Naive thymus-derived CD4-positive, alpha-beta T cell (primary cell): ENCODE results near the gene ZNF383. TPM values are rescaled to one million over a fixed set of nuclear protein-coding genes. Genes with fewer than 3 reads are reported as not detected.
A peak's percentile ranks its signal among the peaks of the same experiment; 100 is the strongest.
"Not testable (repeated sequence)": the region's sequence is repeated elsewhere in the genome, so short reads cannot be mapped to it uniquely, and the experiment has no call there.

Experiments used
- ATAC-seq: fragments of 150-1000 bp; cut with Tn5 transposase; 2 replicates; pipeline ENCODE4 v1.10.0; 2021; ENCODE audit warnings: mild to moderate bottlenecking, moderate library complexity
- CTCF ChIA-PET: fragments of 350-600 bp; sonication (Branson Sonifier 250); formaldehyde crosslinking; loops from one replicate; lab custom pipeline; 2021; ENCODE audit warnings: antibody characterized with exemption; lab: Charles Lee
- POLR2A ChIA-PET: fragments of 350-600 bp; sonication (Branson Sonifier 250); formaldehyde crosslinking; loops from one replicate; lab custom pipeline; 2021; ENCODE audit warnings: antibody characterized with exemption, inconsistent platforms; lab: Charles Lee
- DNase-seq, 9 donors: peaks; one replicate each; pipeline versions ENCODE4 v3.0.0 to v3.0.0-alpha.2; 2020 to 2022; ENCODE audit warnings: mixed read lengths in 1 of 9
- H3K27ac ChIP-seq: one replicate; pipeline ENCODE4 v1.7.0; 2013; ENCODE audit warnings: mild to moderate bottlenecking, low read depth, low read length, moderate library complexity
- H3K27me3 ChIP-seq, 2 donors: one replicate each; pipeline ENCODE4 v1.7.0; 2013; ENCODE audit warnings: low read length in 2 of 2, mild to moderate bottlenecking in 2 of 2, moderate library complexity in 2 of 2; ENCODE audit not compliant: control insufficient read depth in 2 of 2, insufficient read depth in 2 of 2
- H3K36me3 ChIP-seq, 3 experiments: 1 replicate in 2 of 3; 2 replicates in 1 of 3; pipeline ENCODE4 v1.7.0; 2013; ENCODE audit warnings: low read length in 3 of 3, mild to moderate bottlenecking in 3 of 3, moderate library complexity in 1 of 3; ENCODE audit not compliant: insufficient read depth in 3 of 3, control insufficient read depth in 2 of 3
- H3K4me1 ChIP-seq, 2 donors: one replicate each; pipeline ENCODE4 v1.7.0; 2013; ENCODE audit warnings: low read length in 2 of 2, mild to moderate bottlenecking in 2 of 2, moderate library complexity in 1 of 2; ENCODE audit not compliant: control insufficient read depth in 2 of 2, insufficient read depth in 2 of 2
- H3K4me3 ChIP-seq: 2 replicates; pipeline ENCODE4 v1.7.0; 2013; ENCODE audit warnings: mild to moderate bottlenecking, low read length
- H3K9me3 ChIP-seq, 3 experiments: 1 replicate in 2 of 3; 2 replicates in 1 of 3; pipeline ENCODE4 v1.7.0; 2013; ENCODE audit warnings: low read length in 3 of 3; ENCODE audit not compliant: control insufficient read depth in 2 of 3
- H3K27ac Mint-ChIP-seq, 9 donors: one replicate each; pipeline ENCODE4 v1.8.0; 2020 to 2022; ENCODE audit warnings: mixed read lengths in 9 of 9, mild to moderate bottlenecking in 8 of 9, moderate library complexity in 5 of 9, inconsistent platforms in 2 of 9
- H3K27me3 Mint-ChIP-seq, 5 donors: one replicate each; pipeline ENCODE4 v1.8.0; 2021 to 2022; ENCODE audit warnings: mixed read lengths in 5 of 5, mild to moderate bottlenecking in 1 of 5
- H3K36me3 Mint-ChIP-seq, 5 donors: one replicate each; pipeline ENCODE4 v1.8.0; 2020 to 2022; ENCODE audit warnings: mixed read lengths in 5 of 5, mild to moderate bottlenecking in 3 of 5, inconsistent platforms in 1 of 5
- H3K4me1 Mint-ChIP-seq, 7 donors: one replicate each; pipeline ENCODE4 v1.8.0; 2020 to 2022; ENCODE audit warnings: mixed read lengths in 7 of 7, mild to moderate bottlenecking in 3 of 7, inconsistent platforms in 1 of 7
- H3K4me3 Mint-ChIP-seq, 10 donors: one replicate each; pipeline ENCODE4 v1.8.0; 2020 to 2022; ENCODE audit warnings: mild to moderate bottlenecking in 10 of 10, mixed read lengths in 10 of 10, moderate library complexity in 6 of 10, inconsistent platforms in 2 of 10
- H3K9me3 Mint-ChIP-seq, 11 donors: one replicate each; pipeline ENCODE4 v1.8.0; 2020 to 2022; ENCODE audit warnings: mixed read lengths in 11 of 11, mild to moderate bottlenecking in 4 of 11, inconsistent platforms in 1 of 11, moderate library complexity in 1 of 11
- intact Hi-C, 2 donors: fragments of 100-400 bp; cut with micrococcal nuclease; formaldehyde crosslinking; loops; one replicate each; pipeline ENCODE4 v1.15.1; 2023
- polyA plus RNA-seq, 2 donors: library from polyadenylated mRNA; unstranded; fragments of 300-500 nt; fragmentation: Illumina TruSeq; gene quantifications; one replicate each; pipeline ENCODE4 v1.2.3, GENCODE V29; 2021
- total RNA-seq, 6 experiments: library from RNA in 5 of 6; stranded (reverse) in 5 of 6; gene quantifications; 1 replicate in 5 of 6; 2 replicates in 1 of 6; pipeline ENCODE4 v1.2.3 and lab custom pipeline; 2021 to 2026

Gene ZNF383
- total RNA-seq, result 10 to 100 TPM; 12.2 to 33.4 (median 21.2) TPM
- polyA plus RNA-seq, result 10 to 100 TPM; 11.8 to 13.2 TPM
- 22.3 reads per million, percentile 53 among the genes with 10 or more reads in this experiment for total RNA-seq (lab: John Stamatoyannopoulos, UW)

DNA sequence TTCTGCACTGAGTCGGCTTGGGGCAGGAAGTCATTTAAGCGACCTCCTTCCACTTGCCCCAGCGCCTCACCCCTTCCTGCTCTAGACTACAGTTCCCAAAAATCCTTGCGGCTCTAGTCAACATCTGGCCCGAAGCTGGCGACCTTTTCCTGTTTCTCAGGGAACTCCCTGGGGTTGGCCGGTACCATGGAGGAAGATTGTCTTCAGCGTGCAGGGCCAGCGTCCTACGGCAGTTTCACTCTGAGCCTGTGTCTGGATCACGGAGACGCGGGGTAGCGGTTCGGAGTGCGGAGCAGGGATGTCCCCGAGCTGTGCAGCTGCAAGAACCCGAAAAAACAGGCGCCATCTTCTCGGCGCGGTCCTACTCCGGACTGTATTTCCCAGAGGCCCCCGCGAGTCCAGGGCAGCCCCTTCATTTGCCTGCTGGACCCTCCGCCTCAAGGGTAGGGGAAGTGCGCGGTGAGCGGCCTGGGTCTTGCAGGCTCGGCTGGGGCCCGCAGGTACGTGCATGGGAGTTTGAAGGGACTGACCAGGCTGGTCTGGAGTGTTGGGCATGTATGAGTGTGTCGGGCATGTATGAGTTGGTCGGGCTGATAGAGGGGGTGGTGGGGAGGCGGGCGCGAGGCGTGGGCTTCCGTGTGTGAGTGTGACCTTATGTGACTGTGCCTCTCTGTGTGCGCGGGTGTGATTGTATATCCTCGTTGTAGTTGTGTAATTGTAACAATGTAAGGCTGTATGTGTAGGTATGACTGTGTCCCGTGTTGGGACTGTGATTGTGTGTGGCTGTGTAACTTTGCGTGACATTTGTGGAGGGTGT lies at the start of gene ZNF383:
TSS of gene ZNF383 (plus strand) at position 440 of the 817 bp plus-strand sequence. CDS start 12,240 bp downstream, outside the sequence.
- peaks cover 0 to 13% (median 0%) of the 10 kb centered on the region in 3 experiments for H3K9me3 ChIP-seq
- ChIA-PET POLR2A (interaction anchor here (0.5 to 1.8 kb wide), 28 partner anchors 9 to 1005 kb away, joined by 3 to 14 read pairs (median 4); partner anchors contain the start of genes ZNF146, ZNF345, ZNF420 and ZNF527), CTCF (interaction anchor here (1.3 kb wide), 1 partner anchor 14 kb away, joined by 3 read pairs; no protein-coding TSS in a partner anchor)
- ATAC-seq (peak; percentile 95), DNase-seq (peak; percentile 63 to 81 (median 78))
- H3K4me3 Mint-ChIP-seq, result peak within 1 kb of the TSS; percentile 90 to 97 (median 92)
- peaks cover 0 to 6% of the 10 kb centered on the region in 2 donors for H3K4me1 ChIP-seq
- H3K27me3 Mint-ChIP-seq, result no peaks in the 10 kb centered on the region
- H3K36me3 Mint-ChIP-seq, result peaks cover 12 to 58% (median 50%) of the 10 kb centered on the region in 5 donors
- H3K27ac ChIP-seq, result peak within 1 kb of the TSS; percentile 94
- H3K36me3 ChIP-seq, result peaks cover 0 to 38% (median 0%) of the 10 kb centered on the region in 3 experiments
- peak within 1 kb of the TSS; percentile 93 for H3K4me3 ChIP-seq
- H3K9me3 Mint-ChIP-seq, result peaks cover 6 to 62% (median 26%) of the 10 kb centered on the region in 11 donors
- intact Hi-C loops, result loop anchor here (1.0 to 10.0 kb wide), 27 partner anchors 8 to 1166 kb away; partner anchors contain the start of genes ZNF260 (in 2 of the 2), ZNF345 (in 2 of the 2), ZNF420 (in 2 of the 2) and ZNF527 (in 2 of the 2)
- H3K27me3 ChIP-seq, result no peaks in the 10 kb centered on the region
- peak within 1 kb of the TSS; percentile 74 to 99 (median 91) for H3K27ac Mint-ChIP-seq
- peaks cover 21 to 33% (median 31%) of the 10 kb centered on the region in 7 donors for H3K4me1 Mint-ChIP-seq

DNA sequence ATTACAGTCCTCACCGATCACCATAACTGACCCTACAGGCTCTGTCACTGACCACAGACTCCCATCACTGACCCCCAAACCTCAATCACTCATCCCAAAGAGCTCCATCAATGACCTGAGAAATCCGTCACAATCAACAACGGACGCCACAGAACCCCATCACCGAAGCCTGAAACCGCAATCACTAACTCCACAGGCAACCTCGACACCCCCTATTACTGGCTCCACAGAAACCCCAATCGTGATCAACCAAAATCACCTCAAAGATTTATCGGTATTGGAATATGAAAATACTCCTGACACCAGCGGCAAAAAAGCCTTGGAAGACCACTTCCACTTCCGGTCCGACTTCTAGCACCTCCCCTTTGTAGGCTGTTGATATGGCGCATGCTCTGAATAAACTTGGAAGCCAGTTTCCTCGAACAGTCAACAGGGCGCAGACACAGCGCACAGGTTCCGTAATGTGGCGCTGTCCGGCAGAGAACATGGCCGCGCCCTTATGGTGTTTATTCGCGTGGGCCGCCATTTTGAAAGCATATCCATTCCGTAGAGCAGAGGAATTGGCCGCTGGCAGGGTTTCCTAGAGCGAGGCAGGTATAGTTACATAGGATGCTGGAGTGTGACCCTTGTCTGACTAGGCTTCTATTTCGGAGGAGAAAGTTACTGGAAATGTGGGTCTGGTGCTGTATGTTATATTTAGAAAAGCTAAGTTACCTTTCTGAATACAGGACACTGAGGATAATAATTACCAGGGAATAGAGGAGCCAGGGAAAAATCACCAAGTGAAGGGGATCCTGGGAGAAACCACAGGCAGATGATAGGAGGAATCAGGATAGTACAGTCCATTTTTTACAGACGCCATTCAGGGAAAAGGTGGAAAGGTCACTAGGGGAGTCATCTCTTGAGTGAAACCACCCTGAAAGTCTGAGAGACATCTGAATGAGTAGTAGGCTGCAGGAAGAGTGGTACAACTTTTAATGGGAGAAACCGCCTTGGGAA lies 45.3 kb upstream of the ZNF383 start, which contains the start of gene ZNF585A:
TSS of gene ZNF585A (minus strand) at position 328 of the 999 bp plus-strand sequence. CDS start 2,785 bp downstream, outside the sequence.
- peak within 1 kb of the TSS; percentile 84 for H3K27ac ChIP-seq
- Mint-ChIP-seq H3K4me1 (peaks cover 0 to 16% (median 4%) of the 10 kb centered on the region in 7 donors), H3K27ac (no peak within 1 kb of the TSS), H3K4me3 (peak within 1 kb of the TSS in 3 of 10 donors; percentile 36 to 73 (median 39)), H3K9me3 (peaks cover 6 to 63% (median 33%) of the 10 kb centered on the region in 11 donors), H3K27me3 (no peaks in the 10 kb centered on the region), H3K36me3 (peaks cover 15 to 40% (median 37%) of the 10 kb centered on the region in 5 donors)
- intact Hi-C loops, result loop anchor here (1.0 to 5.0 kb wide), 26 partner anchors 38 to 1202 kb away; partner anchors contain the start of genes ZNF345 (in 2 of the 2), ZNF420 (in 2 of the 2), ZNF568 (in 2 of the 2) and ZNF585B (in 2 of the 2)
- H3K27me3 ChIP-seq, result no peaks in the 10 kb centered on the region
- H3K36me3 ChIP-seq, result peaks cover 11 to 30% (median 15%) of the 10 kb centered on the region in 3 experiments
- ChIA-PET CTCF (no interaction called here), POLR2A (interaction anchor here (0.5 to 1.5 kb wide), 6 partner anchors 35 to 335 kb away, joined by 3 to 5 read pairs (median 4); partner anchors contain the start of gene ZNF790)
- H3K4me3 ChIP-seq, result peak within 1 kb of the TSS; percentile 90
- ATAC-seq (peak; percentile 100), DNase-seq (peak; percentile 68 to 92 (median 88))
- no peaks in the 10 kb centered on the region for H3K4me1 ChIP-seq
- peaks cover 0 to 19% (median 0%) of the 10 kb centered on the region in 3 experiments for H3K9me3 ChIP-seq

DNA sequence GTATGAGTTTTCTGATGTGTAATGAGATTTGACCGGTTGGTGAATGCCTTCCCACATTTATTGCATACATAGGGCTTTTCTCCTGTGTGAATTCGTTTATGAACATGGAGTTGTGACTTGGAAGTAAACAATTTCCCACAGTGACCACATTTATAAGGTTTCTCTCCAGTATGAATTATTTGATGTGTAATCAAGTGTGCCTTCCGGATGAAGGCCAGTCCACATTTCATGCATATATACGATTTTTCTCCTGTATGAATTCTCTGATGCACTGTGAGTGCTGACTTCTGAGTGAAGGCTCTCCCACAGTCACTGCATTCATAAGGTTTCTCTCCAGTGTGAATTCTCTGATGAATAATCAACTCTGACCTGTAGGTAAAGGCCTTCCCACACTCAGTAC lies 31.9 kb upstream of the ZNF383 start:
- H3K27me3 Mint-ChIP-seq, intact Hi-C loops, H3K4me1 Mint-ChIP-seq, H3K27ac Mint-ChIP-seq, H3K27me3 ChIP-seq, H3K4me1 ChIP-seq, H3K4me3 ChIP-seq, CTCF ChIA-PET, H3K4me3 Mint-ChIP-seq, ATAC-seq, H3K27ac ChIP-seq, POLR2A ChIA-PET, DNase-seq: not testable (repeated sequence)
- peaks cover 9 to 84% (median 35%) of the 10 kb centered on the region in 3 experiments for H3K9me3 ChIP-seq
- Mint-ChIP-seq H3K9me3 (peaks cover 8 to 96% (median 70%) of the 10 kb centered on the region in 11 donors), H3K36me3 (peaks cover 36 to 72% (median 71%) of the 10 kb centered on the region in 5 donors)
- H3K36me3 ChIP-seq, result peaks cover 17 to 40% (median 26%) of the 10 kb centered on the region in 3 experiments

DNA sequence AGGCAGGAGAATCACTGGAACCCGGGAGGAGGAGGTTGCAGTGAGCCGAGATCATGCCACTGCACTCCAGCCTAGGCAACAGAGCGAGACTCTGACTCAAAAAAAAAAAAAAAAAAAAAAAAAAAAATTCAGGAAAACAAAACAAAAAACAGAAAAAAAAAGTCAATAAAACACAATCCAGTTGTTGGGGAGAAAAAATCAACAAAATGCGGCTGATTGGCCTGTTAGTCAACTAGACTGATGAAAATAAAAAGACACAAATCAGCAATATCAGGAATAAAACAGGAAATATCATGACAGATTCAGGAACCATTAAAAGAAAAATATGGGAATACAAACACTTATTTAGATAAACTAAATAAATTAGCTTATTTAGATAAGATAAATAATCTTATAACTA lies 22.8 kb upstream of the ZNF383 start:
- H3K27ac Mint-ChIP-seq, H3K4me1 ChIP-seq, H3K27me3 Mint-ChIP-seq, intact Hi-C loops, H3K4me3 Mint-ChIP-seq, H3K27me3 ChIP-seq, H3K27ac ChIP-seq, ATAC-seq, H3K4me3 ChIP-seq, H3K4me1 Mint-ChIP-seq, DNase-seq, POLR2A ChIA-PET: not testable (repeated sequence)
- Mint-ChIP-seq H3K9me3 (peaks cover 3 to 88% (median 61%) of the 10 kb centered on the region in 11 donors), H3K36me3 (peaks cover 17 to 84% (median 68%) of the 10 kb centered on the region in 5 donors)
- CTCF ChIA-PET, result interaction anchor here (0.6 kb wide), 1 partner anchor 1076 kb away, joined by 3 read pairs; no protein-coding TSS in a partner anchor
- Histone ChIP-seq H3K36me3 (peaks cover 0 to 39% (median 4%) of the 10 kb centered on the region in 3 experiments), H3K9me3 (peaks cover 0 to 47% (median 0%) of the 10 kb centered on the region in 3 experiments)

DNA sequence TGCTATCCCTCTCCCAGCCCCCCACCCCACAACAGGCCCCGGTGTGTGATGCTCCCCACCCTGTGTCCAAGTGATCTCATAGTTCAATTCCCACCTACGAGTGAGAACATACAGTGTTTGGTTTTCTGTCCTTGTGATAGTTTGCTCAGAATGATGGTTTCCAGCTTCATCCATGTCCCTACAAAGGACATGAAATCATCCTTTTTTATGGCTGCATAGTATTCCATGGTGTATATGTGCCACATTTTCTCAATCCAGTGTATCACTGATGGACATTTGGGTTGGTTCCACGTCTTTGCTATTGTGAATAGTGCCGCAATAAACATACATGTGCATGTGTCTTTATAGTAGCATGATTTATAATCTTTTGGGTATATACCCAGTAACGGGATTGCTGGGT lies 20.9 kb upstream of the ZNF383 start:
- CTCF ChIA-PET, H3K4me1 Mint-ChIP-seq, H3K4me3 ChIP-seq, H3K27ac Mint-ChIP-seq, H3K27ac ChIP-seq, H3K4me3 Mint-ChIP-seq, H3K4me1 ChIP-seq, H3K27me3 ChIP-seq, intact Hi-C loops, POLR2A ChIA-PET, H3K27me3 Mint-ChIP-seq, ATAC-seq, DNase-seq: not testable (repeated sequence)
- Histone ChIP-seq H3K36me3 (peaks cover 0 to 35% (median 4%) of the 10 kb centered on the region in 3 experiments), H3K9me3 (peaks cover 0 to 35% (median 0%) of the 10 kb centered on the region in 3 experiments)
- H3K9me3 Mint-ChIP-seq, result peaks cover 1 to 89% (median 53%) of the 10 kb centered on the region in 11 donors
- H3K36me3 Mint-ChIP-seq, result peaks cover 17 to 87% (median 66%) of the 10 kb centered on the region in 5 donors
